Measurements from ENCODE around the gene PNMA6F.
"Not testable (repeated sequence)": the region's sequence is repeated elsewhere in the genome, so short reads cannot be mapped to it uniquely, and the experiment has no call there.

The PNMA6F gene

GRCh38 chrX:153333821-153334653 lies 12.5 kb upstream of the PNMA6F start, which contains the start of gene ZNF275:
ZNF275 (plus strand) TSS chrX:153334153; CDS start chrX:153336680, 2,527 bp downstream.
- TF ChIP-seq CTCF (IDR thresholded peaks at IDR 0.05; ENCODE audit: low read depth, low read length): no peak

GRCh38 chrX:153333266-153333665 lies 11.7 kb upstream of the PNMA6F start:
- no peak for DNase-seq
- peaks cover 31% of the 10 kb centered on the region for H3K27me3 ChIP-seq (ENCODE audit: insufficient read depth, low read depth, severe bottlenecking)
- no peak overlapping the region for H3K27ac ChIP-seq
- H3K9me3 ChIP-seq (ENCODE audit: severe bottlenecking): no peaks in the 10 kb centered on the region
- no peak for TF ChIP-seq CTCF (IDR thresholded peaks at IDR 0.05; ENCODE audit: low read depth, low read length)
- H3K4me3 ChIP-seq (ENCODE audit: low read depth, low read length): peak overlapping the region; percentile 44
- H3K36me3 ChIP-seq: peaks cover 9% of the 10 kb centered on the region

More at GRCh38 chrX:153333821-153334653, 12.5 kb upstream of the PNMA6F start, which contains the start of gene ZNF275:
- peaks cover 24% of the 10 kb centered on the region for H3K27me3 ChIP-seq (ENCODE audit: insufficient read depth, low read depth, severe bottlenecking)
- peak within 1 kb of the TSS; percentile 65 for H3K27ac ChIP-seq
- DNase-seq: peak; percentile 89
- H3K4me3 ChIP-seq (ENCODE audit: low read depth, low read length): peak within 1 kb of the TSS; percentile 69
- peaks cover 9% of the 10 kb centered on the region for H3K36me3 ChIP-seq
- H3K9me3 ChIP-seq (ENCODE audit: severe bottlenecking): no peaks in the 10 kb centered on the region

GRCh38 chrX:153327561-153327960 lies 6.0 kb upstream of the PNMA6F start:
- Histone ChIP-seq H3K9me3 (ENCODE audit: severe bottlenecking) (no peaks in the 10 kb centered on the region), H3K36me3 (no peaks in the 10 kb centered on the region), H3K27me3 (ENCODE audit: insufficient read depth, low read depth, severe bottlenecking) (peaks cover 70% of the 10 kb centered on the region), H3K27ac (no peak overlapping the region), H3K4me3 (ENCODE audit: low read depth, low read length) (no peak overlapping the region)
- no peak for DNase-seq
- no peak for TF ChIP-seq CTCF (IDR thresholded peaks at IDR 0.05; ENCODE audit: low read depth, low read length)

GRCh38 chrX:153320555-153321184 lies 897 bp downstream of the PNMA6F start:
- no peak for DNase-seq
- Histone ChIP-seq H3K27me3 (ENCODE audit: insufficient read depth, low read depth, severe bottlenecking) (peaks cover 65% of the 10 kb centered on the region), H3K4me3 (ENCODE audit: low read depth, low read length) (no peak overlapping the region), H3K9me3 (ENCODE audit: severe bottlenecking) (no peaks in the 10 kb centered on the region), H3K27ac (no peak overlapping the region), H3K36me3 (no peaks in the 10 kb centered on the region)
- no peak for TF ChIP-seq CTCF (IDR thresholded peaks at IDR 0.05; ENCODE audit: low read depth, low read length)

GRCh38 chrX:153320047-153320443 lies 1.5 kb downstream of the PNMA6F start:
- peaks cover 65% of the 10 kb centered on the region for H3K27me3 ChIP-seq (ENCODE audit: insufficient read depth, low read depth, severe bottlenecking)
- not testable (repeated sequence) for H3K9me3 ChIP-seq (ENCODE audit: severe bottlenecking); H3K36me3 ChIP-seq; H3K27ac ChIP-seq; H3K4me3 ChIP-seq (ENCODE audit: low read depth, low read length); DNase-seq

- Histone ChIP-seq H3K36me3 (no peaks in the 10 kb centered on the region), H3K27me3 (ENCODE audit: insufficient read depth, low read depth, severe bottlenecking) (peaks cover 60% of the 10 kb centered on the region), H3K27ac (no peak overlapping the region), H3K4me3 (ENCODE audit: low read depth, low read length) (no peak overlapping the region), H3K9me3 (ENCODE audit: severe bottlenecking) (no peaks in the 10 kb centered on the region)
- TF ChIP-seq CTCF (IDR thresholded peaks at IDR 0.05; ENCODE audit: low read depth, low read length): no peak
- DNase-seq: no peak
These were observed 2.1 kb downstream of the PNMA6F start for GRCh38 chrX:153319295-153320046.
